Measurements from ENCODE around the gene TXLNG. TPM values are rescaled to one million over a fixed set of nuclear protein-coding genes. Genes with fewer than 3 reads are reported as not detected.
"Not testable (repeated sequence)": the region's sequence is repeated elsewhere in the genome, so short reads cannot be mapped to it uniquely, and the experiment has no call there.

The TXLNG gene
- total RNA-seq, 8 experiments from 2014 or later = 11.9 to 40.4 (median 13.6) TPM

- ATAC-seq (replicated peaks in 6 of 8) = no peak
- H3K27ac ChIP-seq = no peak overlapping the region
- H3K4me1 ChIP-seq (replicated peaks in 1 of 2) = no peaks in the 10 kb centered on the region
- WGBS, 10 experiments = 84 to 100% (median 94%) methylated on average over 1 to 12 of the region's 12 CpGs; no CpG with 5 or more reads in 4 of the 10 experiments
- in situ Hi-C loops (cut with MboI; ENCODE audit: low pct_unique_long_range_greater_than_20kb in 2 of 9, low sequenced_read_pairs in 9 of 9, unreplicated experiment in 9 of 9) = no loop called here
- H3K4me3 ChIP-seq = no peak overlapping the region
These were observed 66.4 kb downstream of the TXLNG start for GRCh38 chrX:16852617-16853179.

GRCh38 chrX:16853537-16853936 lies 67.3 kb downstream of the TXLNG start:
- 80 to 100% methylated on average over 1 of the region's 3 CpGs; no CpG with 5 or more reads in 8 of the 10 experiments for WGBS, 10 experiments
- no peak overlapping the region for H3K4me3 ChIP-seq
- no peaks in the 10 kb centered on the region for H3K4me1 ChIP-seq (replicated peaks in 1 of 2)

GRCh38 chrX:16855363-16856075 lies 69.3 kb downstream of the TXLNG start:
- no peaks in the 10 kb centered on the region for H3K4me1 ChIP-seq (replicated peaks in 1 of 2)
- peak in 2 of 8 experiments; percentile 52 to 53 for ATAC-seq (replicated peaks in 6 of 8)
- in situ Hi-C loops (cut with MboI; ENCODE audit: low pct_unique_long_range_greater_than_20kb in 2 of 9, low sequenced_read_pairs in 9 of 9, unreplicated experiment in 9 of 9) = no loop called here
- 71 to 100% (median 98%) methylated on average over 1 to 4 of the region's 5 CpGs; no CpG with 5 or more reads in 3 of the 10 experiments for WGBS, 10 experiments
- no peak overlapping the region for H3K27ac ChIP-seq
- no peak overlapping the region for H3K4me3 ChIP-seq

More at GRCh38 chrX:16853537-16853936, 67.3 kb downstream of the TXLNG start:
- no peak for ATAC-seq (replicated peaks in 6 of 8)
- H3K27ac ChIP-seq = no peak overlapping the region
- in situ Hi-C loops (cut with MboI; ENCODE audit: low pct_unique_long_range_greater_than_20kb in 2 of 9, low sequenced_read_pairs in 9 of 9, unreplicated experiment in 9 of 9) = no loop called here

- ATAC-seq (replicated peaks in 6 of 8) = peak in 3 of 8 experiments; percentile 52 to 97 (median 95)
- H3K4me3 ChIP-seq; in situ Hi-C loops (cut with MboI; ENCODE audit: low pct_unique_long_range_greater_than_20kb in 2 of 9, low sequenced_read_pairs in 9 of 9, unreplicated experiment in 9 of 9); H3K4me1 ChIP-seq (replicated peaks in 1 of 2); H3K27ac ChIP-seq: not testable (repeated sequence)
- 0 to 100% (median 86%) methylated on average over 1 of the region's 2 CpGs; no CpG with 5 or more reads in 5 of the 10 experiments for WGBS, 10 experiments
These were observed 69.8 kb downstream of the TXLNG start for GRCh38 chrX:16856076-16856404.

GRCh38 chrX:16856744-16857143 lies 70.5 kb downstream of the TXLNG start:
- Histone ChIP-seq H3K27ac (no peak overlapping the region), H3K4me3 (no peak overlapping the region), H3K4me1 (replicated peaks in 1 of 2) (no peaks in the 10 kb centered on the region)
- no peak for ATAC-seq (replicated peaks in 6 of 8)
- in situ Hi-C loops (cut with MboI; ENCODE audit: low pct_unique_long_range_greater_than_20kb in 2 of 9, low sequenced_read_pairs in 9 of 9, unreplicated experiment in 9 of 9) = no loop called here

GRCh38 chrX:16862829-16863228 lies 76.6 kb downstream of the TXLNG start:
- Histone ChIP-seq H3K27ac (no peak overlapping the region), H3K4me3 (no peak overlapping the region), H3K4me1 (replicated peaks in 1 of 2) (no peaks in the 10 kb centered on the region)
- in situ Hi-C loops (cut with MboI; ENCODE audit: low pct_unique_long_range_greater_than_20kb in 2 of 9, low sequenced_read_pairs in 9 of 9, unreplicated experiment in 9 of 9) = no loop called here
- 60 to 100% (median 70%) methylated on average over 1 to 2 of the region's 2 CpGs; no CpG with 5 or more reads in 7 of the 10 experiments for WGBS, 10 experiments
- ATAC-seq (replicated peaks in 6 of 8) = no peak

- no peak overlapping the region for H3K4me3 ChIP-seq
- H3K27ac ChIP-seq = no peak overlapping the region
- no peak for ATAC-seq (replicated peaks in 6 of 8)
- peaks cover 9 to 21% of the 10 kb centered on the region in 2 donors for H3K4me1 ChIP-seq (replicated peaks in 1 of 2)
- WGBS, 10 experiments = 96 to 100% (median 100%) methylated on average over 1 to 5 of the region's 6 CpGs; no CpG with 5 or more reads in 5 of the 10 experiments
- in situ Hi-C loops (cut with MboI; ENCODE audit: low pct_unique_long_range_greater_than_20kb in 2 of 9, low sequenced_read_pairs in 9 of 9, unreplicated experiment in 9 of 9) = no loop called here
These were observed 81.7 kb downstream of the TXLNG start for GRCh38 chrX:16867947-16868346.

- in situ Hi-C loops (cut with MboI; ENCODE audit: low pct_unique_long_range_greater_than_20kb in 2 of 9, low sequenced_read_pairs in 9 of 9, unreplicated experiment in 9 of 9) = no loop called here
- WGBS, 10 experiments = 0 to 40% (median 3%) methylated on average over 1 to 6 of the region's 7 CpGs; no CpG with 5 or more reads in 4 of the 10 experiments
- H3K4me3 ChIP-seq = peak overlapping the region; percentile 59 to 87 (median 86)
- no peak for ATAC-seq (replicated peaks in 6 of 8)
- peaks cover 9 to 21% of the 10 kb centered on the region in 2 donors for H3K4me1 ChIP-seq (replicated peaks in 1 of 2)
- peak overlapping the region in 1 of 2 donors; percentile 91 for H3K27ac ChIP-seq
These were observed 82.7 kb downstream of the TXLNG start for GRCh38 chrX:16868920-16869319.

- H3K27ac ChIP-seq = peak overlapping the region; percentile 87 to 91
- in situ Hi-C loops (cut with MboI; ENCODE audit: low pct_unique_long_range_greater_than_20kb in 2 of 9, low sequenced_read_pairs in 9 of 9, unreplicated experiment in 9 of 9) = no loop called here
- WGBS, 10 experiments = 0 to 2% methylated on average over 1 to 9 of the region's 92 CpGs; no CpG with 5 or more reads in 8 of the 10 experiments
- ATAC-seq (replicated peaks in 6 of 8) = peak; percentile 32 to 69 (median 62)
- peak overlapping the region; percentile 59 to 87 (median 86) for H3K4me3 ChIP-seq
- peaks cover 9 to 21% of the 10 kb centered on the region in 2 donors for H3K4me1 ChIP-seq (replicated peaks in 1 of 2)
These were observed 83.3 kb downstream of the TXLNG start for GRCh38 chrX:16869393-16870094.

GRCh38 chrX:16870095-16870861 lies 84.0 kb downstream of the TXLNG start, which contains the start of gene RBBP7:
RBBP7 (minus strand) TSS chrX:16870362; CDS start chrX:16870053, 309 bp downstream.
- peak; percentile 82 to 92 (median 88) for ATAC-seq (replicated peaks in 6 of 8)
- Histone ChIP-seq H3K27ac (peak within 1 kb of the TSS; percentile 95 to 97), H3K4me1 (replicated peaks in 1 of 2) (peaks cover 9 to 21% of the 10 kb centered on the region in 2 donors), H3K4me3 (peak within 1 kb of the TSS; percentile 59 to 87 (median 86))
- no CpG with 5 or more reads among the region's 84 CpGs for WGBS, 10 experiments
- in situ Hi-C loops (cut with MboI; ENCODE audit: low pct_unique_long_range_greater_than_20kb in 2 of 9, low sequenced_read_pairs in 9 of 9, unreplicated experiment in 9 of 9) = no loop called here

GRCh38 chrX:16870862-16871815 lies 84.9 kb downstream of the TXLNG start:
- in situ Hi-C loops (cut with MboI; ENCODE audit: low pct_unique_long_range_greater_than_20kb in 2 of 9, low sequenced_read_pairs in 9 of 9, unreplicated experiment in 9 of 9) = no loop called here
- Histone ChIP-seq H3K27ac (peak overlapping the region; percentile 95 to 97), H3K4me3 (peak overlapping the region; percentile 38 to 86 (median 47)), H3K4me1 (replicated peaks in 1 of 2) (peaks cover 9 to 21% of the 10 kb centered on the region in 2 donors)
- ATAC-seq (replicated peaks in 6 of 8) = peak in 7 of 8 experiments; percentile 7 to 18 (median 11)
- WGBS, 10 experiments = 0 to 18% (median 7%) methylated on average over 1 to 14 of the region's 41 CpGs; no CpG with 5 or more reads in 6 of the 10 experiments

GRCh38 chrX:16873106-16873505 lies 86.8 kb downstream of the TXLNG start:
- ATAC-seq (replicated peaks in 6 of 8) = no peak
- WGBS, 10 experiments = 80 to 100% (median 97%) methylated on average over 1 to 8 of the region's 8 CpGs; no CpG with 5 or more reads in 6 of the 10 experiments
- in situ Hi-C loops (cut with MboI; ENCODE audit: low pct_unique_long_range_greater_than_20kb in 2 of 9, low sequenced_read_pairs in 9 of 9, unreplicated experiment in 9 of 9) = no loop called here
- peaks cover 8 to 21% of the 10 kb centered on the region in 2 donors for H3K4me1 ChIP-seq (replicated peaks in 1 of 2)
- H3K4me3 ChIP-seq = no peak overlapping the region
- no peak overlapping the region for H3K27ac ChIP-seq

All from motor neuron (in vitro differentiated cells).